HL-60 (cell line): ENCODE measurements around the gene BEND2.

Source experiments
- DNase-seq, 2 experiments: peaks; one replicate each; pipeline ENCODE4 v3.0.0-alpha.2; 2010 to 2020; ENCODE audit warnings: low read depth in 1 of 2, low spot score in 1 of 2
- H3K27ac ChIP-seq: fragments of 250-450 bp; sonication (Bioruptor Pico); replicated peaks from 2 replicates; pipeline ENCODE4 v1.5.1; 2020; ENCODE audit warnings: mild to moderate bottlenecking, moderate library complexity
- H3K27me3 ChIP-seq: fragments of 250-450 bp; sonication (Bioruptor Pico); 2 replicates; pipeline ENCODE4 v1.5.1; 2021; ENCODE audit warnings: mild to moderate bottlenecking, moderate library complexity; ENCODE audit not compliant: insufficient read depth, poor library complexity, severe bottlenecking
- H3K4me3 ChIP-seq: replicated peaks from 2 replicates; pipeline ENCODE4 v1.5.1; 2011; ENCODE audit warnings: mild to moderate bottlenecking, control low read depth, low read length; ENCODE audit not compliant: insufficient read depth
- CTCF ChIP-seq: IDR thresholded peaks from one replicate; pipeline ENCODE4 v1.5.1; 2011; ENCODE audit warnings: low read length, control low read depth, inconsistent platforms; ENCODE audit not compliant: insufficient read depth
- GABPA ChIP-seq: IDR thresholded peaks from 2 replicates; pipeline ENCODE4 v1.6.1; 2012; ENCODE audit warnings: low read depth
- POLR2AphosphoS5 ChIP-seq: IDR thresholded peaks from 2 replicates; pipeline ENCODE4 v1.6.1; 2012; ENCODE audit warnings: low read depth
- REST ChIP-seq: IDR thresholded peaks from 2 replicates; pipeline ENCODE4 v1.6.1; 2012; ENCODE audit warnings: low read depth; ENCODE audit not compliant: insufficient replicate concordance
- SPI1 ChIP-seq: IDR thresholded peaks from 2 replicates; pipeline ENCODE4 v1.6.1; 2012; ENCODE audit warnings: low read depth, mild to moderate bottlenecking, borderline replicate concordance

The BEND2 gene

GRCh38 chrX:18166068-18166467 is 54.6 kb downstream of the BEND2 start:
- Histone ChIP-seq H3K27ac (no peak overlapping the region), H3K27me3 (no peaks in the 10 kb centered on the region), H3K4me3 (no peak overlapping the region)
- no peak for DNase-seq
- TF ChIP-seq CTCF (no peak), GABPA (no peak), REST (no peak), SPI1 (no peak), POLR2AphosphoS5 (no peak)

GRCh38 chrX:18160369-18160768 is 60.3 kb downstream of the BEND2 start:
- no peaks in the 10 kb centered on the region for H3K27me3 ChIP-seq
- TF ChIP-seq POLR2AphosphoS5 (no peak), REST (no peak), CTCF (no peak), SPI1 (no peak), GABPA (no peak)

DNA sequence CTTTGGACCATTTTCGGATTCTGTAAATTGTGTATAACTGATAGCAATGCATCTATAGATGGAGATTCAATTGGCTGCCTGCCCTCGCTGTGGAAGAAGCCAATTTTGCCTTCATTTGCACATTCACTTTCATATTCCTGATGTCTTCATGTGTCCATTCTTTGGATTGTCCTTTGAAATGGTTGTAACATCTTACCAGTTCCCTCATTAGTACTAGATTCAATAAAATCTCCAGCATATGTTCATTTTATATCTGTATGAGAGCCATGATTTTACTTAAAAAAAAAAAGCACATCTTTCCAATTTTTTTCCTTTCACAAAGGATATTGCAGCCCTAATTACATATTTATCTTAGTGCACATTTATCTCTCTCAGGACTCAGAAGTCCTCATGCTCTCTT is 61.7 kb downstream of the BEND2 start:
- no peak overlapping the region for H3K27ac ChIP-seq
- TF ChIP-seq CTCF (no peak), REST (no peak)

More at GRCh38 chrX:18160369-18160768, 60.3 kb downstream of the BEND2 start:
- no peak for DNase-seq
- no peak overlapping the region for H3K4me3 ChIP-seq
- H3K27ac ChIP-seq, result no peak overlapping the region

More for the DNA sequence above, 61.7 kb downstream of the BEND2 start:
- Histone ChIP-seq H3K27me3 (no peaks in the 10 kb centered on the region), H3K4me3 (no peak overlapping the region)
- DNase-seq, result no peak
